ENCODE results near the gene FBP1.

- no peak for TF ChIP-seq CTCF (IDR thresholded peaks at IDR 0.05)
- no peak for TF ChIP-seq POLR2A (IDR thresholded peaks at IDR 0.05)
Measured at GRCh38 chr9:94563548-94563947, 75.8 kb downstream of the FBP1 start.
